ENCODE measurements around the gene EHMT1.

DNA sequence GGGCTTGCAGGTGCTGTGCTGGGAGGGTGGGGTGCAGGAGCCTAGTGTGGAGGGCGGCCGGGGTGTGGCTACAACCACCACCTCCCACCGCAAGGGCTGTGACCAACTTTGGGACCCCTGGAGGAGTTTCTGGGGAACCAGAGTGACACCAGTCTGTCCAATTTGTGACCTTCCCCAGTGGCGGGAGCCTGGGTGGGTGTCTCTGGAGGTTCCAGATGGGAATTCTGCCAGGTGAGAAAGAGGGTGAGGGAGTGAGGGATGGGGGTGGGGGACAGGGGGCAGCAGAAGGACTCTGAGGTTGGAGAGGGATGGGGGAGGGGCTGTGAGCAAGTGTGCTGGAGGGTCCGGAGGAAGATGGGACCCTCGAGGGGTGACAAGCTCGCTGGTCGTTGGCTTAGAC lies 254.6 kb downstream of the EHMT1 start:
- TF ChIP-seq EZH2phosphoT487 (IDR thresholded peaks at IDR 0.05; ENCODE audit: borderline replicate concordance, low read depth, low read length): no peak
- TF ChIP-seq, protein P1, sequence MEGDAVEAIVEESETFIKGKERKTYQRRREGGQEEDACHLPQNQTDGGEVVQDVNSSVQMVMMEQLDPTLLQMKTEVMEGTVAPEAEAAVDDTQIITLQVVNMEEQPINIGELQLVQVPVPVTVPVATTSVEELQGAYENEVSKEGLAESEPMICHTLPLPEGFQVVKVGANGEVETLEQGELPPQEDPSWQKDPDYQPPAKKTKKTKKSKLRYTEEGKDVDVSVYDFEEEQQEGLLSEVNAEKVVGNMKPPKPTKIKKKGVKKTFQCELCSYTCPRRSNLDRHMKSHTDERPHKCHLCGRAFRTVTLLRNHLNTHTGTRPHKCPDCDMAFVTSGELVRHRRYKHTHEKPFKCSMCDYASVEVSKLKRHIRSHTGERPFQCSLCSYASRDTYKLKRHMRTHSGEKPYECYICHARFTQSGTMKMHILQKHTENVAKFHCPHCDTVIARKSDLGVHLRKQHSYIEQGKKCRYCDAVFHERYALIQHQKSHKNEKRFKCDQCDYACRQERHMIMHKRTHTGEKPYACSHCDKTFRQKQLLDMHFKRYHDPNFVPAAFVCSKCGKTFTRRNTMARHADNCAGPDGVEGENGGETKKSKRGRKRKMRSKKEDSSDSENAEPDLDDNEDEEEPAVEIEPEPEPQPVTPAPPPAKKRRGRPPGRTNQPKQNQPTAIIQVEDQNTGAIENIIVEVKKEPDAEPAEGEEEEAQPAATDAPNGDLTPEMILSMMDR (conservative IDR thresholded peaks at IDR 0.05; ENCODE audit: low read length): no peak
